Hepatocyte (in vitro differentiated cells): ENCODE results near the gene TET2. TPM values are rescaled to one million over a fixed set of nuclear protein-coding genes. Genes with fewer than 3 reads are reported as not detected.

Experiments
- DNase-seq: peaks from one replicate; pipeline ENCODE4 v3.0.0-alpha.2; 2016; ENCODE audit warnings: low spot score
- H2AFZ ChIP-seq: fragments of 200-600 bp; sonication (generic); 2 replicates; pipeline ENCODE4 v1.6.0; 2016; ENCODE audit warnings: antibody characterized with exemption, mild to moderate bottlenecking
- H3K27ac ChIP-seq: fragments of 200-600 bp; sonication (generic); 2 replicates; pipeline ENCODE4 v1.5.1; 2016; ENCODE audit warnings: mild to moderate bottlenecking
- H3K27me3 ChIP-seq: fragments of 200-600 bp; sonication (generic); 2 replicates; pipeline ENCODE4 v1.6.1; 2016
- H3K36me3 ChIP-seq: fragments of 200-600 bp; sonication (generic); replicated peaks from 2 replicates; pipeline ENCODE4 v1.5.1; 2016; ENCODE audit warnings: low read depth; ENCODE audit not compliant: insufficient read depth
- H3K4me1 ChIP-seq: fragments of 200-600 bp; sonication (generic); 2 replicates; pipeline ENCODE4 v1.5.1; 2016; ENCODE audit warnings: mild to moderate bottlenecking, moderate library complexity; ENCODE audit not compliant: insufficient read depth
- H3K4me2 ChIP-seq: fragments of 200-600 bp; sonication (generic); 2 replicates; pipeline ENCODE4 v1.6.0; 2016
- H3K4me3 ChIP-seq: fragments of 200-600 bp; sonication (generic); 2 replicates; pipeline ENCODE4 v1.5.1; 2016; ENCODE audit warnings: mild to moderate bottlenecking
- H3K79me2 ChIP-seq: fragments of 200-600 bp; sonication (generic); 2 replicates; pipeline ENCODE4 v1.6.0; 2017; ENCODE audit warnings: mild to moderate bottlenecking
- H3K9me2 ChIP-seq: fragments of 200-600 bp; sonication (generic); replicated peaks from 2 replicates; pipeline ENCODE4 v1.6.0; 2017; ENCODE audit warnings: mild to moderate bottlenecking; ENCODE audit not compliant: insufficient read depth
- H3K9me3 ChIP-seq: fragments of 200-600 bp; sonication (generic); 2 replicates; pipeline ENCODE4 v1.5.1; 2016; ENCODE audit warnings: low read depth, mild to moderate bottlenecking
- H4K20me1 ChIP-seq: fragments of 200-600 bp; sonication (generic); 2 replicates; pipeline ENCODE4 v1.6.0; 2016; ENCODE audit warnings: mild to moderate bottlenecking; ENCODE audit not compliant: insufficient read depth, poor library complexity, severe bottlenecking
- CTCF ChIP-seq: fragments of 200-600 bp; sonication (generic); IDR thresholded peaks from 2 replicates; pipeline ENCODE4 v1.5.1; 2016; ENCODE audit warnings: antibody characterized with exemption, mild to moderate bottlenecking; ENCODE audit not compliant: poor library complexity
- EZH2 ChIP-seq: fragments of 200-600 bp; sonication (generic); IDR thresholded peaks from 2 replicates; pipeline ENCODE4 v1.6.1; 2016; ENCODE audit warnings: antibody characterized with exemption, mild to moderate bottlenecking, borderline replicate concordance
- EZH2phosphoT487 ChIP-seq: fragments of 200-600 bp; sonication (generic); IDR thresholded peaks from one replicate; pipeline ENCODE4 v1.6.1; 2018; ENCODE audit warnings: antibody characterized with exemption, mild to moderate bottlenecking, low read depth, moderate library complexity; ENCODE audit not compliant: unreplicated experiment, severe bottlenecking
- WGBS: methylation state at CpG from one replicate; pipeline ENCODE4 v1.1.6; 2016; ENCODE audit warnings: low lambda C conversion rate; ENCODE audit errors: missing lambda C conversion rate; 5-methylcytosine and 5-hydroxymethylcytosine counted together
- polyA plus RNA-seq: library from polyadenylated mRNA; unstranded; fragments of >200 nt; fragmentation: Nextera tagmentation; extraction: Ambion mirVana; gene quantifications from 2 replicates; pipeline ENCODE4 v1.2.1, GENCODE V29; 2016
- total RNA-seq: library from RNA; depleted of rRNA; stranded (reverse); fragments of >200 nt; gene quantifications from 2 replicates; pipeline ENCODE4 v1.2.3, GENCODE V29; 2014

Gene TET2
- total and polyA plus RNA-seq, 2 experiments from 2014 or later: 5.5 to 15.5 TPM

DNA sequence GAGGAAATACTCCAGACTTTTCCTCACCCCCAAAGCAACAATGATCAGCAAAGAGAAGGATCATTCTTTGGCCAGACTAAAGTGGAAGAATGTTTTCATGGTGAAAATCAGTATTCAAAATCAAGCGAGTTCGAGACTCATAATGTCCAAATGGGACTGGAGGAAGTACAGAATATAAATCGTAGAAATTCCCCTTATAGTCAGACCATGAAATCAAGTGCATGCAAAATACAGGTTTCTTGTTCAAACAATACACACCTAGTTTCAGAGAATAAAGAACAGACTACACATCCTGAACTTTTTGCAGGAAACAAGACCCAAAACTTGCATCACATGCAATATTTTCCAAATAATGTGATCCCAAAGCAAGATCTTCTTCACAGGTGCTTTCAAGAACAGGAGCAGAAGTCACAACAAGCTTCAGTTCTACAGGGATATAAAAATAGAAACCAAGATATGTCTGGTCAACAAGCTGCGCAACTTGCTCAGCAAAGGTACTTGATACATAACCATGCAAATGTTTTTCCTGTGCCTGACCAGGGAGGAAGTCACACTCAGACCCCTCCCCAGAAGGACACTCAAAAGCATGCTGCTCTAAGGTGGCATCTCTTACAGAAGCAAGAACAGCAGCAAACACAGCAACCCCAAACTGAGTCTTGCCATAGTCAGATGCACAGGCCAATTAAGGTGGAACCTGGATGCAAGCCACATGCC, 89.7 kb downstream of the TET2 start:
- Histone ChIP-seq H4K20me1 (no peaks in the 10 kb centered on the region), H3K4me1 (peaks cover 4% of the 10 kb centered on the region), H3K9me2 (no peaks in the 10 kb centered on the region), H3K36me3 (no peaks in the 10 kb centered on the region), H2AFZ (no peak overlapping the region), H3K27me3 (no peaks in the 10 kb centered on the region), H3K27ac (no peak overlapping the region), H3K9me3 (no peaks in the 10 kb centered on the region), H3K4me3 (no peak overlapping the region), H3K4me2 (no peak overlapping the region), H3K79me2 (peaks cover 12% of the 10 kb centered on the region)
- DNase-seq: no peak
- TF ChIP-seq EZH2phosphoT487 (no peak), EZH2 (no peak), CTCF (no peak)
- 100% methylated on average over 4 of the region's 4 CpGs for WGBS

GRCh38 chr4:105236916-105237311, 90.2 kb downstream of the TET2 start:
- H3K36me3 ChIP-seq: no peaks in the 10 kb centered on the region
- no peak overlapping the region for H3K4me2 ChIP-seq
- no peaks in the 10 kb centered on the region for H3K27me3 ChIP-seq
- WGBS: 93% methylated on average over 2 of the region's 2 CpGs
- DNase-seq: no peak
- H3K4me3 ChIP-seq: no peak overlapping the region
- H2AFZ ChIP-seq: no peak overlapping the region
- peaks cover 4% of the 10 kb centered on the region for H3K4me1 ChIP-seq
- TF ChIP-seq EZH2 (no peak), EZH2phosphoT487 (no peak), CTCF (no peak)
- H3K9me2 ChIP-seq: no peaks in the 10 kb centered on the region
- H3K79me2 ChIP-seq: peaks cover 9% of the 10 kb centered on the region
- H3K27ac ChIP-seq: no peak overlapping the region
- H3K9me3 ChIP-seq: no peaks in the 10 kb centered on the region
- H4K20me1 ChIP-seq: no peaks in the 10 kb centered on the region

GRCh38 chr4:105240037-105240436, 93.4 kb downstream of the TET2 start:
- peaks cover 3% of the 10 kb centered on the region for H3K79me2 ChIP-seq
- WGBS: 92% methylated on average over 5 of the region's 5 CpGs

More at GRCh38 chr4:105240037-105240436, 93.4 kb downstream of the TET2 start:
- no peaks in the 10 kb centered on the region for H3K27me3 ChIP-seq
- no peak for DNase-seq
- H2AFZ ChIP-seq: no peak overlapping the region
- peaks cover 4% of the 10 kb centered on the region for H3K4me1 ChIP-seq
- H3K36me3 ChIP-seq: no peaks in the 10 kb centered on the region
- H3K27ac ChIP-seq: no peak overlapping the region
- no peak for TF ChIP-seq CTCF
- no peak for TF ChIP-seq EZH2
- TF ChIP-seq EZH2phosphoT487: no peak
- H3K4me3 ChIP-seq: no peak overlapping the region
- no peaks in the 10 kb centered on the region for H4K20me1 ChIP-seq
- no peak overlapping the region for H3K4me2 ChIP-seq
- no peaks in the 10 kb centered on the region for H3K9me3 ChIP-seq
- H3K9me2 ChIP-seq: no peaks in the 10 kb centered on the region
